GM06990 (cell line): ENCODE measurements around the gene DFFB.

Experiments used
- DNase-seq: peaks from one replicate; pipeline ENCODE4 v3.0.0-alpha.2; 2011; ENCODE audit not compliant: insufficient read length; ENCODE audit errors: extremely low read depth
- H3K27me3 ChIP-seq: replicated peaks from 2 replicates; pipeline ENCODE4 v1.6.0; 2011; ENCODE audit warnings: low read length; ENCODE audit not compliant: control insufficient read depth, insufficient read depth
- H3K36me3 ChIP-seq: 2 replicates; pipeline ENCODE4 v1.5.1; 2011; ENCODE audit warnings: low read length; ENCODE audit not compliant: control insufficient read depth, insufficient read depth
- H3K4me3 ChIP-seq: replicated peaks from 2 replicates; pipeline ENCODE4 v1.5.1; 2011; ENCODE audit warnings: low read depth, mild to moderate bottlenecking, control low read depth, low read length
- TF ChIP-seq, protein P1 (sequence below): IDR thresholded peaks from 2 replicates; pipeline ENCODE4 v1.5.1; 2011; ENCODE audit warnings: low read length, control low read depth, mild to moderate bottlenecking, inconsistent platforms; ENCODE audit not compliant: insufficient read depth, poor library complexity, severe bottlenecking

Gene DFFB

DNA sequence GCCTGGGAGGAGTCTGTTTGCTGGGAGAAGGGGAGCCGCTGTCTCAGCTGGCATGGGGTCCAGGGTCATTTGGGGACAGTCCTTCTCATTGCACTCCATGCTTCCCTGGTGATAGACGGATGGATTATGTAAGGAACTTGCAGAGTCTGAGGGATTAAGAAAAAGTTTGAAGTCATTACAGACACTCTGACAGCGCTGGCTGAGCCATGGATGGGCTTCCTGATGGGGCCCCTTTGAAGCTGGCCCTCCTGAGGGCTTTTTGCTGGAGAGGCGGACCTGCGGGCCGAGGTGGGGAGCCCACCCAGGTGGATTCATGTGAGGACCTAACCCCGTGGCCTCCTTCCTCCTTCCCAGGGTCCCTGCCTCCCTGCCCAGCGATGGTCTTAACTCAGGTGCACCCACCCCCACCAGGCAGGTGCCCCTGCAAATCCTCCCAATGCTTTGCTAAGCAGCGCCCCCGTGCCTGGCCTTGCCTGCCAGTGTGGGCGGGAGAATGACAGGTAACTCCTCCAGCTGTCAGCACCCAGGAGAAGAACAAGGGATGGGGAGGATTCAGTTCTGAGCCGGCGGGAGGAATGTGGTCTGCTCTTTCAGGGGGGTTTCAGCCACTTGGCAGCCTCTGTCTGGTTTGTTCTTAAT lies 67.0 kb downstream of the DFFB start:
- TF ChIP-seq, protein P1, sequence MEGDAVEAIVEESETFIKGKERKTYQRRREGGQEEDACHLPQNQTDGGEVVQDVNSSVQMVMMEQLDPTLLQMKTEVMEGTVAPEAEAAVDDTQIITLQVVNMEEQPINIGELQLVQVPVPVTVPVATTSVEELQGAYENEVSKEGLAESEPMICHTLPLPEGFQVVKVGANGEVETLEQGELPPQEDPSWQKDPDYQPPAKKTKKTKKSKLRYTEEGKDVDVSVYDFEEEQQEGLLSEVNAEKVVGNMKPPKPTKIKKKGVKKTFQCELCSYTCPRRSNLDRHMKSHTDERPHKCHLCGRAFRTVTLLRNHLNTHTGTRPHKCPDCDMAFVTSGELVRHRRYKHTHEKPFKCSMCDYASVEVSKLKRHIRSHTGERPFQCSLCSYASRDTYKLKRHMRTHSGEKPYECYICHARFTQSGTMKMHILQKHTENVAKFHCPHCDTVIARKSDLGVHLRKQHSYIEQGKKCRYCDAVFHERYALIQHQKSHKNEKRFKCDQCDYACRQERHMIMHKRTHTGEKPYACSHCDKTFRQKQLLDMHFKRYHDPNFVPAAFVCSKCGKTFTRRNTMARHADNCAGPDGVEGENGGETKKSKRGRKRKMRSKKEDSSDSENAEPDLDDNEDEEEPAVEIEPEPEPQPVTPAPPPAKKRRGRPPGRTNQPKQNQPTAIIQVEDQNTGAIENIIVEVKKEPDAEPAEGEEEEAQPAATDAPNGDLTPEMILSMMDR = no peak
- Histone ChIP-seq H3K36me3 (no peaks in the 10 kb centered on the region), H3K4me3 (no peak overlapping the region), H3K27me3 (no peaks in the 10 kb centered on the region)
- DNase-seq = no peak

DNA sequence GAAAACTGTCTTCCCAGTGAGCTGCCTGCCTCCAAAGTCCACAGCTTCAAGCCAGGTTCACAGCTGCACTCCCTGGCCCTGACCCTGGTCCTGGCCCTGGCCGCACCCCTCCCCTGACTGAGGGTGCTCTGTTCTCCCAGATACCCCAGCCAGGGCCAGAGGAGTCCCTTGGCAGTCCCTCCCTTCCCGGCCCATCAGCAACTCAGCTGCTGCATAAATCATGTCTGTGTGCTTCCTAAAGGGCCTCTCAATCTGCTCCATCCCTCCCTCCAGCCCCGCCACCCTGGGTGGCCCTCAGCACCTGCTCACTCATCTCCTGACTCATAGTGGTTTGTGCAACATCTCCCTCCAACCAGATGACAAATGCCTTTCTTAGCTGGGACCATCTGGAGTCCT lies 67.5 kb downstream of the DFFB start:
- DNase-seq = no peak
- Histone ChIP-seq H3K4me3 (no peak overlapping the region), H3K27me3 (no peaks in the 10 kb centered on the region), H3K36me3 (no peaks in the 10 kb centered on the region)
- TF ChIP-seq, protein P1 = no peak

DNA sequence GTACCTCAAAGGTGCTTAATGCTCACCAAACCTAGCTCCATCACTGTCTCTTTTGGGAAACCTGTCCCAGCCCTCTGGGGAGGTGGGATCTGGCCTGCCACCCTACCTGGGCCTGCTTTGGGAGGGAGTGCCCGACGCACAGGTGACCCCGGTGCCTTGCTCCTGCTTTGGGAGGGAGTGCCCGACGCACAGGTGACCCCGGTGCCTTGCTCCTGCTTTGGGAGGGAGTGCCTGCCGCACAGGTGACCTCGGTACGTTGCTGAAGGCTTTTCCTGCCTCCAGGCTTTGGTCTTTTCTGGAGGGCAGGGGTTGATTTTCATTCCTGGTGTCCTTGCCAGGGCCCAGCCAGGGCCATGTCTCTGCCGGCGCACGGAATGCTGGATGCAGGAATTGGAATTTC lies 68.0 kb downstream of the DFFB start:
- no peak for DNase-seq
- Histone ChIP-seq H3K4me3 (no peak overlapping the region), H3K27me3 (no peaks in the 10 kb centered on the region), H3K36me3 (no peaks in the 10 kb centered on the region)
- TF ChIP-seq, protein P1 = no peak

DNA sequence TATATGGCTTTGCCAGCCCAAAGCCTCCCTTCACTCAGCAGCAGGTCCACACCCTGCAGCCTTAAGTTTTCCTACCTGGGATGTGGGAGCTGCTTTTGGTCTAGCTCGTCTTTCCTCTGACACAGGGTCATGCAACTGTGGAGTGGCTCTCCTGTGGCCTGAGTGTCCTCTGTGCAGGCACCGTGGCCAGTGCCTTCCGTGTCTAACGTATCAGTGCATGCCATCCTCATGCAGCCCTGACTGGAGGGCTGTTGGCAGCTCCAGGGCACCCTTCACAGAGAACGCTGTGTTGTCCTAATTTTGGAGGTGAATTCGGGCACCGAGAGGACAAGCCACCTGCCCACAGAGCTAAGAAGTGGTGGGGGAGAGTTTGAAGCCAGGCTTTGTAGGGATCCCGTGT lies 68.5 kb downstream of the DFFB start:
- no peak overlapping the region for H3K4me3 ChIP-seq
- DNase-seq = no peak
- no peaks in the 10 kb centered on the region for H3K36me3 ChIP-seq
- H3K27me3 ChIP-seq = no peaks in the 10 kb centered on the region
- TF ChIP-seq, protein P1 = no peak

DNA sequence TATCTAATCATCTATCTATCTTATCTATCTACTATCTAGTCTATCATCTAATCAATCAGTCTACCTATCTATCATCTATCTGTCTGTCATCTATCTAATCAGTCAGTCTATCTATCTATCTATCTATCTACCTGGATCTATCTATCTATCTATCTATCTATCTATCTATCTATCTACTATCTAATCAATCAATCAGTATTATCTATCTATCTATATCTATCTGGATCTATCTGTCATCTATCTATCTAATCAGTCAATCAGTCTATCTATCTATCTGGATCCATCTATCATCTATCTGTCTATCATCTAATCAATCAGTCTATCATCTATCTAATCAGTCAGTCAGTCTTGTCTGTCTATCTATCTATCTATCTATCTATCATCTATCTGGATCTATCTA lies 69.7 kb downstream of the DFFB start:
- no peak for DNase-seq
- H3K4me3 ChIP-seq = no peak overlapping the region
- TF ChIP-seq, protein P1 = no peak
- H3K36me3 ChIP-seq = no peaks in the 10 kb centered on the region
- H3K27me3 ChIP-seq = no peaks in the 10 kb centered on the region

DNA sequence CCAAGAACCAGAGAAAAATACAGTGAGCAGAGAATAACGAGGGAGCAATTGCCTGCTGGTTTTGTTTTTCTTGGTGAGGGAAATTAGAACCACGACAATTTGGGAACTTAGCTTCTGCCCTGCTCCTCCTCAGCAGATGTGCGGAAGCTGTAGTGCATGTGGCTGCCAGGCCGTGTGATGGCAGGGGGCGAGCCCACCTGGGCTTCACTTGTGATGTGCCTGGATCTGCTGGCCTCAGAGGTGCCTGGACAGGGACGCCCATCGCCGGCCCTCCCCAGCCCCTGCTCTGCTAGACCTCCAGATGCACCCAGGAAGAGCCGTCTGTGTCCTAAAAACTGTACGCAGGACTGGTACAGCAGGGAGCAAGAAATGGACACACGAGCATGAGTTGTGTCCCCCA lies 71.3 kb downstream of the DFFB start:
- no peak overlapping the region for H3K4me3 ChIP-seq
- DNase-seq = no peak
- TF ChIP-seq, protein P1 = no peak
- no peaks in the 10 kb centered on the region for H3K36me3 ChIP-seq
- no peaks in the 10 kb centered on the region for H3K27me3 ChIP-seq
